Natural killer cell (primary cell): ENCODE data around the gene NAA35. TPM values are rescaled to one million over a fixed set of nuclear protein-coding genes. Genes with fewer than 3 reads are reported as not detected.

Experiments
- ATAC-seq, 3 donors: fragments of 150-1000 bp in 2 of 3; fragments of 200-7000 bp in 1 of 3; cut with Tn5 transposase; 1 replicate in 1 of 3; 2 replicates in 2 of 3; pipeline ENCODE4 v1.10.0; 2021; ENCODE audit warnings: mild to moderate bottlenecking in 2 of 3, moderate library complexity in 2 of 3
- DNase-seq, 2 donors: peaks; one replicate each; pipeline versions ENCODE4 v3.0.0 to v3.0.0-alpha.2; 2013 to 2021; ENCODE audit warnings: mixed read lengths in 1 of 2
- H3K27ac ChIP-seq: one replicate; pipeline ENCODE4 v1.5.1; 2013; ENCODE audit warnings: mild to moderate bottlenecking, low read length
- H3K27me3 ChIP-seq: one replicate; pipeline ENCODE4 v1.6.1; 2013; ENCODE audit warnings: low read length; ENCODE audit not compliant: control insufficient read depth, insufficient read depth
- H3K36me3 ChIP-seq: one replicate; pipeline ENCODE4 v1.6.1; 2013; ENCODE audit warnings: low read length; ENCODE audit not compliant: control insufficient read depth, insufficient read depth
- H3K4me1 ChIP-seq: one replicate; pipeline ENCODE4 v1.6.1; 2013; ENCODE audit warnings: low read length; ENCODE audit not compliant: control insufficient read depth, insufficient read depth
- H3K4me3 ChIP-seq: one replicate; pipeline ENCODE4 v1.5.1; 2013; ENCODE audit warnings: low read length
- H3K9me3 ChIP-seq: one replicate; pipeline ENCODE4 v1.6.1; 2013; ENCODE audit warnings: low read length; ENCODE audit not compliant: control insufficient read depth, insufficient read depth
- H3K27ac Mint-ChIP-seq, 2 donors: one replicate each; pipeline ENCODE4 v1.8.0; 2022; ENCODE audit warnings: mild to moderate bottlenecking in 2 of 2, mixed read lengths in 2 of 2, moderate library complexity in 1 of 2
- H3K27me3 Mint-ChIP-seq, 2 donors: one replicate each; pipeline ENCODE4 v1.8.0; 2022; ENCODE audit warnings: low read depth in 2 of 2, mixed read lengths in 2 of 2
- H3K36me3 Mint-ChIP-seq: one replicate; pipeline ENCODE4 v1.8.0; 2022; ENCODE audit warnings: mixed read lengths
- H3K4me1 Mint-ChIP-seq, 2 donors: one replicate each; pipeline ENCODE4 v1.8.0; 2022; ENCODE audit warnings: mixed read lengths in 2 of 2
- H3K4me3 Mint-ChIP-seq: one replicate; pipeline ENCODE4 v1.8.0; 2022; ENCODE audit warnings: mild to moderate bottlenecking, moderate library complexity, mixed read lengths
- H3K9me3 Mint-ChIP-seq, 2 donors: one replicate each; pipeline ENCODE4 v1.8.0; 2022; ENCODE audit warnings: mixed read lengths in 2 of 2
- WGBS: methylation state at CpG from one replicate; pipeline ENCODE4 v1.1.7; 2013; ENCODE audit warnings: missing lambda C conversion rate; ENCODE audit not compliant: insufficient coverage; 5-methylcytosine and 5-hydroxymethylcytosine counted together
- intact Hi-C: fragments of 100-400 bp; cut with micrococcal nuclease; formaldehyde crosslinking; loops from one replicate; pipeline ENCODE4 v1.14.2; 2022
- total RNA-seq, 4 donors: library from RNA; stranded (reverse); fragments of 120-200 nt in 1 of 4; gene quantifications; one replicate each; pipeline versions ENCODE4 v1.2.3 to v1.2.4, GENCODE V29; 2013 to 2022
- TF ChIP-seq, protein P1 (sequence below): fragments of 200-600 bp; IDR thresholded peaks from one replicate; pipeline ENCODE4 v1.8.0; 2022; ENCODE audit warnings: antibody characterized with exemption

Gene NAA35
- total RNA-seq, 3 donors from 2014 or later (not counting 1 experiment from before 2014, with no cell fraction given), result 19.9 to 27.6 (median 21.0) TPM

DNA sequence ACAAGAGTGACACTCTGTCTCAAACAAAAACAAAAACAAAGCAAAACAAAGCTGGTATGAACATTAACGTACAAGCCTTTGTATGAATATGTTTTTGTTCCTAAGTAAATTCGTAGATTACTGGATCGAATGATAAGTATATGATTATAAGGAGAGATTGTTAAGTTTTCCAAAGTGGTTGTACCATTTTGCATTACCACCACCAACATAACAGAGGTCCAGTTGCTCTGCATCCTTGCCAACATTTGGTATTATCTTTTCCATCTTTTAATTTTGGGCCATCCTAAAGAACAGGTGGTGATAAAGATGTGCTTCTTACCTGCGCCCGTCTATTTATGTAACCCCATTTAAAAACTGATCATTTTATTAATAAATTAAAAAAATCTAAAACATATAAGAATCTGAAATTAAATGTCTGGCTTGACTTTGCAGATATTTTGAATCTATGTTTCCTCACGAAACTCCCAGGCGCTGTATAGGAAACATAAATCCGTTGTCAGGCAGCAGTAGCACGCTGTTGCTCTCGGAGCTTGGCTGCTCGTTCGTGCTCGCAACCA, 593 bp upstream of the NAA35 start:
- Histone ChIP-seq H3K27ac (peak overlapping the region; percentile 96), H3K27me3 (no peaks in the 10 kb centered on the region), H3K4me3 (peak overlapping the region; percentile 32), H3K4me1 (peaks cover 10% of the 10 kb centered on the region), H3K9me3 (no peaks in the 10 kb centered on the region), H3K36me3 (peaks cover 5% of the 10 kb centered on the region)
- intact Hi-C loops, result loop anchor here (1.0 to 5.0 kb wide), 4 partner anchors 198 to 397 kb away; partner anchors contain the start of gene ISCA1
- no peak for ATAC-seq
- no peaks in the 10 kb centered on the region for H3K27me3 Mint-ChIP-seq
- no peaks in the 10 kb centered on the region for H3K9me3 Mint-ChIP-seq
- WGBS, result 22% methylated on average over 11 of the region's 13 CpGs
- DNase-seq, result no peak
- peak overlapping the region; percentile 49 for H3K4me3 Mint-ChIP-seq
- H3K27ac Mint-ChIP-seq, result peak overlapping the region in 1 of 2 donors; percentile 98
- H3K4me1 Mint-ChIP-seq, result peaks cover 6 to 19% of the 10 kb centered on the region in 2 donors
- TF ChIP-seq, protein P1, sequence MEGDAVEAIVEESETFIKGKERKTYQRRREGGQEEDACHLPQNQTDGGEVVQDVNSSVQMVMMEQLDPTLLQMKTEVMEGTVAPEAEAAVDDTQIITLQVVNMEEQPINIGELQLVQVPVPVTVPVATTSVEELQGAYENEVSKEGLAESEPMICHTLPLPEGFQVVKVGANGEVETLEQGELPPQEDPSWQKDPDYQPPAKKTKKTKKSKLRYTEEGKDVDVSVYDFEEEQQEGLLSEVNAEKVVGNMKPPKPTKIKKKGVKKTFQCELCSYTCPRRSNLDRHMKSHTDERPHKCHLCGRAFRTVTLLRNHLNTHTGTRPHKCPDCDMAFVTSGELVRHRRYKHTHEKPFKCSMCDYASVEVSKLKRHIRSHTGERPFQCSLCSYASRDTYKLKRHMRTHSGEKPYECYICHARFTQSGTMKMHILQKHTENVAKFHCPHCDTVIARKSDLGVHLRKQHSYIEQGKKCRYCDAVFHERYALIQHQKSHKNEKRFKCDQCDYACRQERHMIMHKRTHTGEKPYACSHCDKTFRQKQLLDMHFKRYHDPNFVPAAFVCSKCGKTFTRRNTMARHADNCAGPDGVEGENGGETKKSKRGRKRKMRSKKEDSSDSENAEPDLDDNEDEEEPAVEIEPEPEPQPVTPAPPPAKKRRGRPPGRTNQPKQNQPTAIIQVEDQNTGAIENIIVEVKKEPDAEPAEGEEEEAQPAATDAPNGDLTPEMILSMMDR, result no peak
- H3K36me3 Mint-ChIP-seq, result no peaks in the 10 kb centered on the region

DNA sequence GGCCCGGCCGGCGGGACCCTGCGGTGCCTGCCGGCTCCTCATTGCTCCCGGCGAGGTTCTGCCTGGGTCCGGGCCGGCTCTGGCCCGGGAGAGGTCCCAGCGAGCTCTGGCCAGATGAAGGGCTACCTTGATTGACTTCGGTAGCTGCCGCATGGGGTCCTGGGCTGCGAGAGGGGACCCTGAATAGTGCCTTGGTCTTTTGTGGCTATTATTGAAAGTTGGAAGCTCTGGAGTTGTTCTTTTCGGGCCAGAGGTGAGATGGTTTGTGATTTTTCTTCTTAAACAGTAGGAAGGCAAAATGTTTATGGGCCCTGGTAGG, 635 bp downstream of the NAA35 start:
- WGBS, result under 1% methylated on average over 15 of the region's 15 CpGs
- Mint-ChIP-seq H3K9me3 (no peaks in the 10 kb centered on the region), H3K4me3 (no peak overlapping the region), H3K4me1 (peaks cover 8 to 22% of the 10 kb centered on the region in 2 donors), H3K27me3 (no peaks in the 10 kb centered on the region), H3K36me3 (no peaks in the 10 kb centered on the region), H3K27ac (peak overlapping the region in 1 of 2 donors; percentile 98)
- H3K4me3 ChIP-seq, result peak overlapping the region; percentile 65
- ATAC-seq (no peak), DNase-seq (peak in 1 of 2 donors; percentile 31)
- TF ChIP-seq, protein P1, result no peak
- H3K27me3 ChIP-seq, result no peaks in the 10 kb centered on the region
- H3K27ac ChIP-seq, result peak overlapping the region; percentile 91
- H3K9me3 ChIP-seq, result no peaks in the 10 kb centered on the region
- intact Hi-C loops, result loop anchor here (2.0 to 5.0 kb wide), 3 partner anchors 224 to 396 kb away; partner anchors contain the start of gene ISCA1
- H3K36me3 ChIP-seq, result peaks cover 5% of the 10 kb centered on the region
- H3K4me1 ChIP-seq, result peaks cover 10% of the 10 kb centered on the region

DNA sequence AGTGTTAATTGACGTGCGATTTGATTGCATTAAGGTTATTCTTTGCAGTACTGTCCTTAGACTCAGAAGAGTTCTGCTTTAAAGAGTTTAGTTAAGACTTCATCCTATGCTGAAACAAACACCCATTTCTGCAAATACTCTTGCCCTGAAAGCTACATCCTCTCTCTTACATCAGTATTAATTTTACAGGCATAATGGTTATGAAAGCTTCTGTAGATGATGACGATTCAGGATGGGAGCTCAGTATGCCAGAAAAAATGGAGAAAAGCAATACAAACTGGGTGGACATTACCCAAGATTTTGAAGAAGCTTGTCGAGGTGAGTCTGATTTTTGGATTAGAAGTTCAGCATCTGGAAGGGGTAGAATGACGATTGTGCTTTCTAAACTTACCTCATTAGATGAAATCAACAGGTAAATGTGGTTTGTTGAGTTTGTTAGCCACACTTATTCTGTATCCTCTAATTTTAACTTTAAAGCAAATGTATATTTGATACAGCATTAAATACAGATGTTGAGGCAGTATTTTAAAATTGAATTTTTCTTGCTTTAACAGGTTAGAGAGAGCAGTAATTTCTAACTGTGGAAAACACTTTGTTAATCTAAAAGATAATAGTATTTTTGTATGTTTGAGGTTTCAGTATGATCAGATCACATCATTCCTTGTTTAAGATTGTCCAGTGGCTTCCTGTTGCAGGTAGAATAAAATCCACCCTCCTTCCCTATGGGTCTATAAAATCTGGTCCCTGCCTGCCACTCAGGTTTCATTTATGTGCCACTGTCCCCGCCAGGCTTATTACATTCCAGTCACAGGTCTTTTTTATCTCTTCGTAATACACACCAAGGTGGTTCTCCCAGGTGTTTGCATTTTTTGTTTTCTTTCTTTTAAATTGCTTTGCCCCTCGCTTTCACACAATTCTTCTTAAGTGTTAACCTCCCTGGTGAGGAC, 1.3 kb downstream of the NAA35 start:
- ATAC-seq, result no peak
- Histone ChIP-seq H3K4me1 (peaks cover 10% of the 10 kb centered on the region), H3K27me3 (no peaks in the 10 kb centered on the region), H3K27ac (peak overlapping the region; percentile 91), H3K9me3 (no peaks in the 10 kb centered on the region), H3K36me3 (peaks cover 5% of the 10 kb centered on the region), H3K4me3 (peak overlapping the region; percentile 65)
- 46% methylated on average over 7 of the region's 8 CpGs for WGBS
- no peak for DNase-seq
- Mint-ChIP-seq H3K4me3 (no peak overlapping the region), H3K27me3 (no peaks in the 10 kb centered on the region), H3K4me1 (peaks cover 12 to 26% of the 10 kb centered on the region in 2 donors), H3K36me3 (no peaks in the 10 kb centered on the region), H3K9me3 (no peaks in the 10 kb centered on the region), H3K27ac (peak overlapping the region in 1 of 2 donors; percentile 98)
- TF ChIP-seq, protein P1, result no peak
- intact Hi-C loops, result loop anchor here (2.0 to 5.0 kb wide), 3 partner anchors 225 to 395 kb away; partner anchors contain the start of gene ISCA1
